Effector memory CD4-positive, alpha-beta T cell (primary cell): ENCODE data around the gene METRNL.

ENCODE experiments used
- DNase-seq, 3 donors: peaks; one replicate each; pipeline ENCODE4 v3.0.0-alpha.2; 2020
- H3K27ac ChIP-seq: 2 replicates; pipeline ENCODE4 v1.7.0; 2013; ENCODE audit warnings: mild to moderate bottlenecking, low read length, moderate library complexity; ENCODE audit not compliant: insufficient read depth, poor library complexity, severe bottlenecking
- H3K27me3 ChIP-seq: replicated peaks from 2 replicates; pipeline ENCODE4 v1.7.0; 2013; ENCODE audit warnings: mild to moderate bottlenecking, low read length; ENCODE audit not compliant: insufficient read depth, control insufficient read depth, poor library complexity, severe bottlenecking
- H3K36me3 ChIP-seq: 2 replicates; pipeline ENCODE4 v1.7.0; 2013; ENCODE audit warnings: mild to moderate bottlenecking, low read length, moderate library complexity; ENCODE audit not compliant: control insufficient read depth, insufficient read depth
- H3K4me1 ChIP-seq: 2 replicates; pipeline ENCODE4 v1.7.0; 2013; ENCODE audit warnings: low read length, mild to moderate bottlenecking; ENCODE audit not compliant: control insufficient read depth, insufficient read depth, poor library complexity, severe bottlenecking
- H3K4me3 ChIP-seq: 2 replicates; pipeline ENCODE4 v1.7.0; 2013; ENCODE audit warnings: low read length, low read depth, mild to moderate bottlenecking; ENCODE audit not compliant: insufficient read depth, poor library complexity, severe bottlenecking
- H3K9me3 ChIP-seq: 2 replicates; pipeline ENCODE4 v1.7.0; 2013; ENCODE audit warnings: mild to moderate bottlenecking, low read length, moderate library complexity; ENCODE audit not compliant: control insufficient read depth

METRNL gene

GRCh38 chr17:83057793-83058265, 21.6 kb upstream of the METRNL start:
- no peaks in the 10 kb centered on the region for H3K27me3 ChIP-seq
- H3K4me1 ChIP-seq = peaks cover 11% of the 10 kb centered on the region
- no peaks in the 10 kb centered on the region for H3K9me3 ChIP-seq
- H3K36me3 ChIP-seq = no peaks in the 10 kb centered on the region
- no peak overlapping the region for H3K4me3 ChIP-seq
- DNase-seq = no peak
- H3K27ac ChIP-seq = no peak overlapping the region

GRCh38 chr17:83058266-83058798, 21.1 kb upstream of the METRNL start:
- no peaks in the 10 kb centered on the region for H3K36me3 ChIP-seq
- no peak for DNase-seq
- H3K4me1 ChIP-seq = peaks cover 9% of the 10 kb centered on the region
- H3K9me3 ChIP-seq = no peaks in the 10 kb centered on the region
- H3K4me3 ChIP-seq = no peak overlapping the region
- no peaks in the 10 kb centered on the region for H3K27me3 ChIP-seq
- no peak overlapping the region for H3K27ac ChIP-seq

DNA sequence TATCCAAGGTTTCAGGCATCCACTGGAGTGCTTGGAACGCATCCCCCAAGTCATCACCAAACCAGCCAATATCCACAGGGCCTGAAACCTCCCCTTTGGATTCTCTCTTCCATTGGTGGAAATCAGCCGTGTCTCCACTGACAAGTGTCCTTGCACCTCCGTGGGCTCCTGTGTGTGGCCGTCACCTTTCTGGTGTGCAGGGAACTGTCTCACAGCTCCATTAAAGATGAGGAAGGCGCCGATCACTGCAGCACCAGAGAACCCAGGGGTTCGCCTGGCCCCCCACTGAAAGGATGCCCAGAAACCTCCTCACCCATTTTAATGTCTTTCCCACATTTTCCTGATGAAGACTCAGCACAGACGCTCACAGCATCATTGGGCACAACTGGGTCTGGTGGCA, 17.8 kb upstream of the METRNL start:
- DNase-seq = no peak
- Histone ChIP-seq H3K36me3 (no peaks in the 10 kb centered on the region), H3K4me1 (no peaks in the 10 kb centered on the region), H3K27me3 (no peaks in the 10 kb centered on the region), H3K9me3 (no peaks in the 10 kb centered on the region), H3K27ac (no peak overlapping the region), H3K4me3 (no peak overlapping the region)

DNA sequence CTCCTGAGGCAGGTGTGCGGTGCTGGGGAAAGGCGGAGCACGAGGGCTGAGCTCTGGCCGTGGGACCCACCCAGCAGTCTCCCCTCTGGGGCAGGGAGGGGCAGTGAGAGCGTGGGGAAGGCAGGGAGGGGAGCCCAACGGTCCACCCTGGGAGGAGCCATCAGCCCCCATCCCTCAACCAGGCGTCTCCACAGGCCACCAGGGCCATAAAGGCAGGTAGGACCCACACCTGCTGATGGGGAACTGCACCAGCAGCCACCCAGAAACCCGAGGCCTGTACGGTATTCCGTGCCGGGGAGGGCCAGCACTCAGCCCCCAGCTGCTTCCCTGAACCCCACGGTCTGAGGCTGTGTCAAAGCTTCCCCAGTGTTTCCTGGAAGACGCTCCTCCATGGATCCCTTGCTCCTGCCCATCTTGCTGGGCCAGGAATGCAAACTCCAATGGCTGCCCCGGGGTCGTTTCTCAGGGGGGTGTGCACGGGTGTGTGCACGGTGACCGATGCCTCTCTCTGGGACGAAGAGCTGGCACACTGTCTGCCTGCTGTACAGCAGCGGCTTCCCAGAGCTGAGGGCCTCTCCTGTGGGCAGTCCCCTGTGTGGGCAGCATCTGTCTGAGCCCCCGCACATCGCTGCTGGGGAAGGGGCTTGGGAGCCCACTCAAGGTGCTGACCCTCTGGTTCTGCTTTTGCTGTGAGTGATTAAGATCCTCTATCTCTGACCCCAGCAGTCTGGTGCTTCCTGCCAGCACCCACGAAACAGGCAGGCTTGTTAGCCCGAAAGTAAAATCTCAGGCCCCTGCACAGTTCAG, 17.2 kb upstream of the METRNL start:
- Histone ChIP-seq H3K4me1 (no peaks in the 10 kb centered on the region), H3K9me3 (no peaks in the 10 kb centered on the region), H3K27ac (no peak overlapping the region), H3K4me3 (no peak overlapping the region), H3K36me3 (no peaks in the 10 kb centered on the region), H3K27me3 (no peaks in the 10 kb centered on the region)
- DNase-seq = no peak

DNA sequence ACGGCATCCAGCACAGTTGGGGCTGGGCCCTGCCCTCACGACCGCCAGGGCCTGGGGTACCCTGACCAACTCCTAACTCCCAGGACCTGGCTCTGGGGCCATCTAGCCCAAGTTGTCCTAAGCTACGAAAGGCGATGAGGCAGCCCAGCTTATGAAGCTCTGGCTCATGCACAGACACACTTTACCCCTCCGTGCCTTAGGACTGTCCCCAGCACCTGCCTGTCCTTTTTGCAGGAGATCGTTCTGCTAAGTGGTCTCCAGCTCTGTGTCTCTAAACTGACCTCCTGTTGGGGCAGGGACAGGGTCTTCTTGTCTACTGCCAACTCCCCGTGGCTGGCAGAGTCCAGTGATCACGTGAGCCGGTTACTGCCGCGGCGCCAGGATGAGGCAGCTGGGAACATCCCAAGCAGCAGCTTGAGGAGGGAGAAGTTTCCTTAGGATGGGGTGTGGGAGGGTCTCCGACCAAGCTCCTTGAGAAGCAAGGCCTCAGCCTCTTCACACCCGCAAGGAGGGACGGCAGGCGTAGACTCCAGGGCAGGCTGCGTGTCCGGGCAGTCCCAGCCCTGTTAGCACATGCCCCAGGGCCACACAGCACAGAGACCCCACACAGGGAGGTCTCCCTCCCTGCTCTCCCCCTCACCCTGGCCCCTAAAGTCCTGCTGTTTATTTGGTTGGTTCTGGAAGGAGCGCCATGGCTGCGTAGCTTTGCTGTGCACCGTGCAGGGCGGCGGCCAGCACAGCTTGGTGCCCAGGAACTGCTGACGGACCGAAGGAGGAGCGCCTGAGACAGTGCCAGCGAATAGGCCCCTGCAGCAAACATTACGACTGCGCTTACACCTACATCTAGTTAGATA, 16.4 kb upstream of the METRNL start:
- Histone ChIP-seq H3K9me3 (no peaks in the 10 kb centered on the region), H3K4me1 (no peaks in the 10 kb centered on the region), H3K4me3 (no peak overlapping the region), H3K27ac (no peak overlapping the region), H3K27me3 (no peaks in the 10 kb centered on the region), H3K36me3 (no peaks in the 10 kb centered on the region)
- DNase-seq = no peak

- Histone ChIP-seq H3K4me3 (no peak overlapping the region), H3K27me3 (no peaks in the 10 kb centered on the region), H3K4me1 (peaks cover 5% of the 10 kb centered on the region), H3K36me3 (no peaks in the 10 kb centered on the region), H3K27ac (no peak overlapping the region), H3K9me3 (no peaks in the 10 kb centered on the region)
- DNase-seq = no peak
Measured at GRCh38 chr17:83064021-83064731, 15.2 kb upstream of the METRNL start.

GRCh38 chr17:83064732-83065659, 14.4 kb upstream of the METRNL start:
- H3K36me3 ChIP-seq = no peaks in the 10 kb centered on the region
- no peaks in the 10 kb centered on the region for H3K9me3 ChIP-seq
- peaks cover 13% of the 10 kb centered on the region for H3K4me1 ChIP-seq
- no peak overlapping the region for H3K27ac ChIP-seq
- DNase-seq = no peak
- H3K4me3 ChIP-seq = no peak overlapping the region
- no peaks in the 10 kb centered on the region for H3K27me3 ChIP-seq

- peaks cover 21% of the 10 kb centered on the region for H3K4me1 ChIP-seq
- H3K27me3 ChIP-seq = no peaks in the 10 kb centered on the region
- no peaks in the 10 kb centered on the region for H3K9me3 ChIP-seq
- no peak overlapping the region for H3K4me3 ChIP-seq
- no peak overlapping the region for H3K27ac ChIP-seq
- DNase-seq = no peak
- no peaks in the 10 kb centered on the region for H3K36me3 ChIP-seq
Measured at GRCh38 chr17:83065660-83066542, 13.5 kb upstream of the METRNL start.
